OCI-LY7 (cell line): ENCODE data around the gene MYL6. TPM values are rescaled to one million over a fixed set of nuclear protein-coding genes. Genes with fewer than 3 reads are reported as not detected.

ENCODE experiments used
- BruUV-seq: library from RNA; stranded (reverse); fragments of 400-500 nt; replicated peaks from 2 replicates; lab custom pipeline; 2021; lab: Mats Ljungman, UMichigan
- CTCF ChIA-PET: fragments of 300-600 bp; sonication (Branson Sonifier 250); formaldehyde crosslinking; loops from one replicate; lab custom pipeline; 2022; ENCODE audit warnings: antibody characterized with exemption; ENCODE audit not compliant: unreplicated experiment; lab: Charles Lee
- POLR2A ChIA-PET: fragments of 300-600 bp; sonication (Branson Sonifier 250); formaldehyde crosslinking; loops from one replicate; lab custom pipeline; 2022; ENCODE audit warnings: antibody characterized with exemption; lab: Charles Lee
- DNase-seq: peaks from one replicate; pipeline ENCODE4 v3.0.0-alpha.2; 2015; ENCODE audit warnings: low spot score
- H2AFZ ChIP-seq: fragments of 200-600 bp; sonication (generic), shearing (Covaris generic); 2 replicates; pipeline ENCODE4 v1.6.1; 2014; ENCODE audit warnings: mild to moderate bottlenecking, antibody characterized with exemption, low read length, moderate library complexity
- H3K27ac ChIP-seq: fragments of 200-600 bp; sonication (generic); 2 replicates; pipeline ENCODE4 v1.5.1; 2014; ENCODE audit warnings: mixed run types, low read depth, mild to moderate bottlenecking, moderate library complexity, low read length, inconsistent platforms; ENCODE audit not compliant: poor library complexity, severe bottlenecking
- H3K36me3 ChIP-seq: fragments of 200-600 bp; sonication (generic); 2 replicates; pipeline ENCODE4 v1.6.1; 2014; ENCODE audit warnings: mild to moderate bottlenecking, antibody characterized with exemption, low read length, moderate library complexity, mixed read lengths; ENCODE audit not compliant: insufficient read depth
- H3K4me1 ChIP-seq: fragments of 200-600 bp; sonication (generic); 2 replicates; pipeline ENCODE4 v1.5.1; 2014; ENCODE audit warnings: mild to moderate bottlenecking, low read length; ENCODE audit not compliant: insufficient read depth, poor library complexity, severe bottlenecking
- H3K4me2 ChIP-seq: fragments of 200-600 bp; sonication (generic); 2 replicates; pipeline ENCODE4 v1.6.1; 2014; ENCODE audit warnings: mild to moderate bottlenecking, low read length
- H3K4me3 ChIP-seq: fragments of 200-600 bp; sonication (generic); 2 replicates; pipeline ENCODE4 v1.5.1; 2014; ENCODE audit warnings: mild to moderate bottlenecking, low read depth, low read length; ENCODE audit not compliant: poor library complexity, severe bottlenecking
- H3K79me2 ChIP-seq: fragments of 200-600 bp; sonication (generic); 2 replicates; pipeline ENCODE4 v1.6.1; 2016; ENCODE audit warnings: low read depth, mild to moderate bottlenecking, low read length, moderate library complexity, mixed read lengths; ENCODE audit not compliant: insufficient read depth
- H3K9me2 ChIP-seq: fragments of 200-600 bp; sonication (generic); 2 replicates; pipeline ENCODE4 v1.6.1; 2016; ENCODE audit warnings: mild to moderate bottlenecking, low read length, mixed read lengths; ENCODE audit not compliant: insufficient read depth
- H3K9me3 ChIP-seq: fragments of 200-600 bp; sonication (generic); 2 replicates; pipeline ENCODE4 v1.6.1; 2014; ENCODE audit warnings: mild to moderate bottlenecking, mixed run types, low read length, mixed read lengths
- H4K20me1 ChIP-seq: fragments of 200-600 bp; sonication (generic); 2 replicates; pipeline ENCODE4 v1.6.1; 2014; ENCODE audit warnings: mild to moderate bottlenecking, antibody characterized with exemption, low read length, moderate library complexity, mixed read lengths; ENCODE audit not compliant: insufficient read depth
- EZH2phosphoT487 ChIP-seq: fragments of 200-600 bp; sonication (generic); IDR thresholded peaks from 2 replicates; pipeline ENCODE4 v1.6.1; 2018; ENCODE audit warnings: low read depth, borderline replicate concordance, mild to moderate bottlenecking, mixed run types, antibody characterized with exemption, low read length, moderate library complexity, mixed read lengths
- intact Hi-C: fragments of 100-400 bp; cut with micrococcal nuclease; formaldehyde crosslinking; loops from one replicate; pipeline ENCODE4 v1.10.0; 2022; ENCODE audit not compliant: unreplicated experiment
- total RNA-seq, 2 experiments: library from RNA; depleted of rRNA in 1 of 2; stranded (reverse); fragments of >200 nt in 1 of 2; shearing (Covaris generic) in 1 of 2; gene quantifications; 2 replicates each; pipeline ENCODE4 v1.2.3, GENCODE V29; 2014 to 2022
- TF ChIP-seq, protein P1 (sequence below): fragments of 200-600 bp; sonication (generic); conservative IDR thresholded peaks from 2 replicates; pipeline ENCODE4 v1.5.1; 2014; ENCODE audit warnings: mild to moderate bottlenecking, antibody characterized with exemption, low read length, moderate library complexity, mixed read lengths

Gene MYL6
- total RNA-seq, 2 experiments from 2014 or later, result 468 to 574 TPM

DNA sequence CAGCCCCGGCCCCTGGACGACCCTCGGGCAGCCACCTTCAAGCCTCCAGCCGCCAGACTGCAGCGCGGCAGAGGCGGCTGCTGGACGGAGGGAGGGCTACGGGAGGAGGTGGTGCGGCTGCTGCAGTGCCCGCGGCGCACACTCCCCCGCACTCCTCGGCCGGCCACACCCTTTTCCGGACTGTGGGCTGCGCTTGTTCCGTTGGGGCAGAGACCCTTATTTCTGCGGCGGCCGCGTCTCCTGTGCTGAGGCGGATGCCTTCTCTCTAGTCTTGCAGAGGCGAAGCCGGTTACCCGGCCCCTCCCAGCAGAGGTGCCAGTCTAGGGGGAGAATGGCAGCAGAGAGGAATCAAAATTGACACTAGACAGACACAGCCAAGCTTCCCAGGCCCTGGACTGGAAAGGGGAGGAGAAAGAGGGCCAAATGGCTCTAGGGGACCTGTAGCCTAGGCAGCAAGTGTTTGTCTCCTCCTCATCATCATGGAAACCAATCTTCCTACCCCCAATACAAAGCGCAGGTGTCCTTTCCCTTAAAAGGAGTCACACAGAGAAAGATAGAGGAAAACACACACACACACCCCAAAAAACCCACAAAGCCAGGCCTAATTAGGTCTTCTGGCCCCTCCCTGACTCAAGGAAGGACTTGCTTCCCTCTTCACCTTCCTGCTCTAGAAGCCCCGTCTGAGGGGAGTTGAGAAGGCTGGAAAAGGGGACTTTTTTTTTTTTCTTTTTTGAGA is 28.8 kb upstream of the MYL6 start:
- intact Hi-C loops, result loop anchor here (5.0 kb wide), 1 partner anchor 318 kb away; the partner anchor contains the start of gene TIMELESS
- H3K4me1 ChIP-seq, result peaks cover 41% of the 10 kb centered on the region
- TF ChIP-seq EZH2phosphoT487, result no peak
- TF ChIP-seq, protein P1, sequence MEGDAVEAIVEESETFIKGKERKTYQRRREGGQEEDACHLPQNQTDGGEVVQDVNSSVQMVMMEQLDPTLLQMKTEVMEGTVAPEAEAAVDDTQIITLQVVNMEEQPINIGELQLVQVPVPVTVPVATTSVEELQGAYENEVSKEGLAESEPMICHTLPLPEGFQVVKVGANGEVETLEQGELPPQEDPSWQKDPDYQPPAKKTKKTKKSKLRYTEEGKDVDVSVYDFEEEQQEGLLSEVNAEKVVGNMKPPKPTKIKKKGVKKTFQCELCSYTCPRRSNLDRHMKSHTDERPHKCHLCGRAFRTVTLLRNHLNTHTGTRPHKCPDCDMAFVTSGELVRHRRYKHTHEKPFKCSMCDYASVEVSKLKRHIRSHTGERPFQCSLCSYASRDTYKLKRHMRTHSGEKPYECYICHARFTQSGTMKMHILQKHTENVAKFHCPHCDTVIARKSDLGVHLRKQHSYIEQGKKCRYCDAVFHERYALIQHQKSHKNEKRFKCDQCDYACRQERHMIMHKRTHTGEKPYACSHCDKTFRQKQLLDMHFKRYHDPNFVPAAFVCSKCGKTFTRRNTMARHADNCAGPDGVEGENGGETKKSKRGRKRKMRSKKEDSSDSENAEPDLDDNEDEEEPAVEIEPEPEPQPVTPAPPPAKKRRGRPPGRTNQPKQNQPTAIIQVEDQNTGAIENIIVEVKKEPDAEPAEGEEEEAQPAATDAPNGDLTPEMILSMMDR, result no peak
- H4K20me1 ChIP-seq, result no peaks in the 10 kb centered on the region
- 0 out of 2 replicates have a peak, but pooled peaks cover 10% of the 10 kb centered on the region for H3K9me3 ChIP-seq
- H3K27ac ChIP-seq, result peak overlapping the region; percentile 62
- no peaks in the 10 kb centered on the region for H3K9me2 ChIP-seq
- ChIA-PET CTCF (no interaction called here), POLR2A (interaction anchor here (0.6 to 3.8 kb wide), 7 partner anchors 10 to 115 kb away, joined by 3 to 32 read pairs (median 4); partner anchors contain the start of genes RPL41, SMARCC2 and ZC3H10)
- H2AFZ ChIP-seq, result no peak overlapping the region
- peak overlapping the region; percentile 83 for H3K4me3 ChIP-seq
- DNase-seq, result peak; percentile 85
- no TSS peak for BruUV-seq
- H3K36me3 ChIP-seq, result peaks cover 44% of the 10 kb centered on the region
- peaks cover 18% of the 10 kb centered on the region; the same call in 1 of the 2 replicates for H3K79me2 ChIP-seq
- peak overlapping the region; percentile 86 for H3K4me2 ChIP-seq

DNA sequence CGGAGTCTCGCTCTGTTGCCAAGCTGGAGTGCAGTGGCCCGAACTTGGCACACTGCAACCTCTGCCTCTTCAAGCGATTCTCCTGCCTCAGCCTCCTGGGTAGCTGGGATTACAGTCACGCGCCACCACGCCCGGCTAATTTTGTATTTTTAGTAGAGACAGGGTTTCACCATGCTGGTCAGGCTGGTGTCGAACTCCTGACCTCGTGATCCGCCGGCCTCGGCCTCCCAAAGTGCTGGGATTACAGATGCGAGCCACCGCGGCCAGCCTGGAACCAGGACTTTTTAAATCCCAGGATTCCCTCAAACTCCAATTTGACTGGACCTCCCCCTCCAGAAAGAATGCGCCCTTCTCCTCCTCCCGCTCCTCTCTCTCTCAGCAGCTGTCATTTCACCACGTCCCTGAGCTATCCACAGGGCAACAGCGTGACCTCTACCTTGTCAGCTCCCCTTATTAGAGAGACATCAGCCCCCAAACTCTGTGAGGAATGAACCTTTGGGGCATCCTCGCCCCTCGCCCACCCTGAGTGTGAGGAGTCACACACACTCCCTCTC is 28.1 kb upstream of the MYL6 start:
- Histone ChIP-seq H3K4me2 (peak overlapping the region; percentile 86), H3K9me3 (0 out of 2 replicates have a peak, but pooled peaks cover 10% of the 10 kb centered on the region), H3K4me3 (peak overlapping the region; percentile 83), H3K4me1 (peaks cover 35% of the 10 kb centered on the region), H2AFZ (no peak overlapping the region), H3K79me2 (peaks cover 18% of the 10 kb centered on the region; the same call in 1 of the 2 replicates), H3K27ac (peak overlapping the region; percentile 62), H3K36me3 (peaks cover 51% of the 10 kb centered on the region), H4K20me1 (no peaks in the 10 kb centered on the region), H3K9me2 (no peaks in the 10 kb centered on the region)
- intact Hi-C loops, result loop anchor here (5.0 kb wide), 1 partner anchor 317 kb away; the partner anchor contains the start of gene TIMELESS
- no TSS peak for BruUV-seq
- no peak for TF ChIP-seq EZH2phosphoT487
- TF ChIP-seq, protein P1, result no peak
- CTCF ChIA-PET, result no interaction called here
- POLR2A ChIA-PET, result interaction anchor here (0.6 to 2.6 kb wide), 3 partner anchors 12 to 116 kb away, joined by 3 to 32 read pairs (median 4); partner anchors contain the start of genes RPL41 and ZC3H10
- DNase-seq, result no peak
